K562 (cell line): ENCODE results near the gene CD248. TPM values are rescaled to one million over a fixed set of nuclear protein-coding genes. Genes with fewer than 3 reads are reported as not detected.

Source experiments
- ATAC-seq: fragments of 200-7000 bp; cut with Tn5 transposase; 3 replicates; pipeline ENCODE4 v1.9.1; 2020; ENCODE audit warnings: moderate library complexity
- BruUV-seq: library from RNA; stranded (reverse); fragments of 400-500 nt; replicated peaks from 2 replicates; lab custom pipeline; 2021; lab: Mats Ljungman, UMichigan
- CTCF ChIA-PET: fragments of 300-600 bp; formaldehyde crosslinking; extraction: SDS; loops from one replicate; lab custom pipeline; 2021; ENCODE audit warnings: low intra/inter-chr PET ratio; lab: Yijun Ruan, JAX
- POLR2A ChIA-PET: fragments of 300-600, 350-650 bp; sonication (Branson Sonifier 250); formaldehyde crosslinking; extraction: SDS; loops from one replicate; lab custom pipeline; 2021; ENCODE audit warnings: antibody characterized with exemption, inconsistent platforms; lab: Yijun Ruan, JAX
- DNase-seq, 4 experiments: peaks; one replicate each; pipeline versions ENCODE4 v3.0.0 to v3.0.0-alpha.2; 2011 to 2018; ENCODE audit warnings: low spot score in 3 of 4, mixed read lengths in 3 of 4; ENCODE audit errors: extremely low read depth in 1 of 4
- FAIRE-seq: peaks from 2 replicates; lab custom pipeline; 2011; peaks lifted over from hg19 to GRCh38; lab: Jason Lieb, UNC
- H2AFZ ChIP-seq: 2 replicates; pipeline ENCODE4 v1.6.0; 2011; ENCODE audit warnings: low read depth, low read length, control low read depth, inconsistent platforms
- H3K27ac ChIP-seq: fragments of 200-600 bp; 3 replicates; pipeline ENCODE4 v1.8.0; 2011; ENCODE audit warnings: low read depth, mild to moderate bottlenecking, control low read depth, inconsistent platforms, low read length, moderate library complexity, mixed read lengths; ENCODE audit errors: extremely low read depth
- H3K27me3 ChIP-seq, 2 experiments: fragments of 300-600 bp in 1 of 2; 2 replicates in 1 of 2; 3 replicates in 1 of 2; pipeline versions ENCODE4 v1.6.0 to v1.8.0; 2011; ENCODE audit warnings: inconsistent platforms in 2 of 2, low read length in 2 of 2, mild to moderate bottlenecking in 1 of 2, mixed read lengths in 1 of 2, moderate library complexity in 1 of 2; ENCODE audit not compliant: control insufficient read depth in 2 of 2, insufficient read depth in 2 of 2
- H3K36me3 ChIP-seq: fragments of 300-600 bp; 3 replicates; pipeline ENCODE4 v1.8.0; 2011; ENCODE audit warnings: mild to moderate bottlenecking, low read length, inconsistent platforms; ENCODE audit not compliant: control insufficient read depth, insufficient read depth
- H3K4me1 ChIP-seq, 2 experiments: fragments of 200-600 bp in 1 of 2; replicated peaks in 1 of 2; 2 replicates in 1 of 2; 3 replicates in 1 of 2; pipeline versions ENCODE4 v1.5.1 to v1.8.0; 2011; ENCODE audit warnings: inconsistent platforms in 2 of 2, low read length in 2 of 2, mild to moderate bottlenecking in 1 of 2, mixed read lengths in 1 of 2, moderate library complexity in 1 of 2; ENCODE audit not compliant: control insufficient read depth in 2 of 2, insufficient read depth in 2 of 2
- H3K4me2 ChIP-seq: 2 replicates; pipeline ENCODE4 v1.6.1; 2011; ENCODE audit warnings: low read length, control low read depth, inconsistent platforms, mixed read lengths; ENCODE audit not compliant: insufficient read depth
- H3K4me3 ChIP-seq: fragments of 200-600 bp; sonication (generic), shearing (Covaris generic); 2 replicates; pipeline ENCODE4 v1.5.1; 2016; ENCODE audit warnings: control low read depth, inconsistent platforms
- H3K79me2 ChIP-seq: fragments of 200-600 bp; 3 replicates; pipeline ENCODE4 v1.8.0; 2011; ENCODE audit warnings: low read length, inconsistent platforms; ENCODE audit not compliant: control insufficient read depth, insufficient read depth
- H3K9ac ChIP-seq, 2 experiments: 2 replicates each; pipeline versions ENCODE4 v1.6.0 to v1.6.1; 2011; ENCODE audit warnings: low read depth in 2 of 2, low read length in 2 of 2, control low read depth in 1 of 2, inconsistent platforms in 1 of 2, mild to moderate bottlenecking in 1 of 2, mixed read lengths in 1 of 2; ENCODE audit not compliant: insufficient read depth in 1 of 2
- H3K9me1 ChIP-seq: one replicate; pipeline ENCODE4 v1.6.0; 2011; ENCODE audit warnings: inconsistent platforms, mild to moderate bottlenecking, low read length, moderate library complexity; ENCODE audit not compliant: control insufficient read depth, insufficient read depth
- H3K9me3 ChIP-seq: replicated peaks from 2 replicates; pipeline ENCODE4 v1.5.1; 2011; ENCODE audit warnings: low read depth, low read length, inconsistent platforms; ENCODE audit not compliant: control insufficient read depth, insufficient read depth
- H4K20me1 ChIP-seq: replicated peaks from 2 replicates; pipeline ENCODE4 v1.6.1; 2011; ENCODE audit warnings: low read length, inconsistent platforms, mixed read lengths; ENCODE audit not compliant: control insufficient read depth, insufficient read depth
- RBBP5 ChIP-seq: fragments of 200-600 bp; sonication (generic); IDR thresholded peaks from 2 replicates; pipeline ENCODE4 v1.6.1; 2012; ENCODE audit warnings: borderline replicate concordance, mild to moderate bottlenecking, low read length, control low read depth, inconsistent platforms; ENCODE audit not compliant: insufficient read depth, poor library complexity, severe bottlenecking
- USF1 ChIP-seq: sonication (generic); formaldehyde crosslinking; IDR thresholded peaks from 2 replicates; pipeline ENCODE4 v1.9.0; 2022; ENCODE audit warnings: mild to moderate bottlenecking, missing genetic modification reagents
- USF2 ChIP-seq: sonication (generic); formaldehyde crosslinking; IDR thresholded peaks from 2 replicates; pipeline ENCODE4 v1.5.0; 2020; ENCODE audit warnings: missing genetic modification reagents
- WGBS: fragments of 100-300 bp; shearing (Covaris generic); methylation state at CpG from one replicate; pipeline ENCODE4 v1.1.6; 2016; ENCODE audit warnings: low coverage, mixed read lengths; ENCODE audit not compliant: insufficient coverage; ENCODE audit errors: missing lambda C conversion rate; 5-methylcytosine and 5-hydroxymethylcytosine counted together
- in situ Hi-C: fragments of 300-500 bp; cut with MboI; formaldehyde crosslinking; loops from 4 replicates; pipeline ENCODE4 v1.15.0; 2018; ENCODE audit warnings: inconsistent platforms, mixed read lengths
- intact Hi-C: fragments of 100-400 bp; cut with micrococcal nuclease; formaldehyde crosslinking; loops from 2 replicates; pipeline ENCODE4 v1.14.2; 2022
- polyA plus RNA-seq, 8 experiments: library from polyadenylated mRNA; depleted of rRNA in 4 of 8; stranded (reverse) in 5 of 8; unstranded in 3 of 8; fragments of >200 nt; fragmentation: Nextera tagmentation in 2 of 8; fragmentation: Illumina TruSeq in 1 of 8; extraction: Ambion mirVana in 2 of 8; extraction: Trizol in 1 of 8; gene quantifications; 2 replicates each; pipeline versions ENCODE4 v1.2.1 to v1.2.3, GENCODE V29; 2011 to 2014; ENCODE audit warnings: inconsistent platforms in 1 of 8, missing spikeins in 1 of 8
- total RNA-seq, 7 experiments: library from RNA; depleted of rRNA in 6 of 7; stranded (reverse); fragments of >200 nt in 6 of 7; fragmentation: Illumina TruSeq in 2 of 7; extraction: Trizol in 2 of 7; gene quantifications; 2 replicates each; pipeline versions ENCODE4 v1.2.1 to v1.2.3, GENCODE V29; 2011 to 2021; ENCODE audit warnings: low replicate concordance in 1 of 7

Gene CD248
- total and polyA plus RNA-seq, 9 of the 15 experiments (the other 6 are each of a cell fraction or from before 2014, with no cell fraction given) = 0.09 TPM; not detected in 8

GRCh38 chr11:66315921-66316811, 678 bp downstream of the CD248 start:
- POLR2A ChIA-PET = interaction anchor here (0.5 kb wide), 1 partner anchor 11 kb away, joined by 3 read pairs; no protein-coding TSS in a partner anchor

More at GRCh38 chr11:66315921-66316811, 678 bp downstream of the CD248 start:
- no peak overlapping the region for H3K4me2 ChIP-seq
- TF ChIP-seq USF1 (CRISPR knock-in tag) = peak; percentile 72
- peak; percentile 45 for TF ChIP-seq USF2 (CRISPR knock-in tag)
- TF ChIP-seq RBBP5 = no peak
- H3K36me3 ChIP-seq = no peaks in the 10 kb centered on the region
- peak overlapping the region in 1 of 2 experiments; percentile 50; a peak in 2 of 4 replicates for H3K9ac ChIP-seq
- H3K9me1 ChIP-seq = no peaks in the 10 kb centered on the region
- no peak overlapping the region for H3K4me3 ChIP-seq
- no peak for FAIRE-seq
- ATAC-seq = no peak
- H3K9me3 ChIP-seq = no peaks in the 10 kb centered on the region
- no peak overlapping the region for H3K27ac ChIP-seq
- no peak for DNase-seq
- H3K4me1 ChIP-seq = peaks cover 9 to 66% of the 10 kb centered on the region in 2 experiments
- CTCF ChIA-PET = no interaction called here
- intact Hi-C loops (no loop called here), in situ Hi-C loops (no loop called here)
- WGBS = 67% methylated on average over 43 of the region's 52 CpGs
- H2AFZ ChIP-seq = no peak overlapping the region
- H3K79me2 ChIP-seq = no peaks in the 10 kb centered on the region
- no peaks in the 10 kb centered on the region for H4K20me1 ChIP-seq
- no peaks in the 10 kb centered on the region for H3K27me3 ChIP-seq
- no TSS peak for BruUV-seq
